NCI-H2227 treated with DMSO at 0.1 percent for 48 hours (cell line): ENCODE data around the gene ZNRF3.
"Not testable (repeated sequence)": the region's sequence is repeated elsewhere in the genome, so short reads cannot be mapped to it uniquely, and the experiment has no call there.

Source experiments
- DNase-seq: peaks from one replicate; lab custom pipeline; 2025; lab: John Stamatoyannopoulos, UW

ZNRF3 gene

GRCh38 chr22:29039148-29039547 is 155.8 kb downstream of the ZNRF3 start:
- no peak for DNase-seq

GRCh38 chr22:29039684-29040083 is 156.3 kb downstream of the ZNRF3 start:
- not testable (repeated sequence) for DNase-seq

- peak; percentile 56 for DNase-seq
Observed at GRCh38 chr22:29040385-29041275, 157.3 kb downstream of the ZNRF3 start.

- DNase-seq: no peak
Observed at GRCh38 chr22:29041408-29041807, 158.0 kb downstream of the ZNRF3 start.

GRCh38 chr22:29043906-29044575 is 160.7 kb downstream of the ZNRF3 start:
- DNase-seq: no peak

- DNase-seq: no peak
Observed at GRCh38 chr22:29044657-29045176, 161.3 kb downstream of the ZNRF3 start.

GRCh38 chr22:29048822-29049654 is 165.7 kb downstream of the ZNRF3 start:
- DNase-seq: no peak

GRCh38 chr22:29049655-29050263 is 166.4 kb downstream of the ZNRF3 start:
- DNase-seq: no peak

- DNase-seq: no peak
Observed at GRCh38 chr22:29050457-29050856, 167.1 kb downstream of the ZNRF3 start.

- DNase-seq: no peak
Observed at GRCh38 chr22:29053048-29053702, 169.8 kb downstream of the ZNRF3 start.

- no peak for DNase-seq
Observed at GRCh38 chr22:29054251-29054767, 170.9 kb downstream of the ZNRF3 start.

- no peak for DNase-seq
Observed at GRCh38 chr22:29055192-29055830, 171.9 kb downstream of the ZNRF3 start.

GRCh38 chr22:29056472-29056871 is 173.1 kb downstream of the ZNRF3 start:
- no peak for DNase-seq

GRCh38 chr22:29060251-29060869 is 177.0 kb downstream of the ZNRF3 start:
- DNase-seq: no peak

GRCh38 chr22:29060931-29061330 is 177.6 kb downstream of the ZNRF3 start:
- DNase-seq: no peak

- DNase-seq: no peak
Observed at GRCh38 chr22:29061773-29062172, 178.4 kb downstream of the ZNRF3 start, which contains the start of gene C22orf31. Gene C22orf31, minus strand, starts transcription at chr22:29061831. Its CDS starts 39 bp downstream, at chr22:29061792.

- DNase-seq: no peak
Observed at GRCh38 chr22:29062286-29062821, 179.0 kb downstream of the ZNRF3 start.

- DNase-seq: no peak
Observed at GRCh38 chr22:29065468-29066190, 182.3 kb downstream of the ZNRF3 start.

- DNase-seq: no peak
Observed at GRCh38 chr22:29069463-29069862, 186.1 kb downstream of the ZNRF3 start.
